Sigmoid colon (tissue), 4 donors: Measurements from ENCODE around the gene ABHD17B.

ENCODE experiments used
- CTCF ChIP-seq, 4 experiments: fragments of 450-650 bp in 3 of 4; fragments of 200-600 bp in 1 of 4; IDR thresholded peaks; one replicate each; pipeline ENCODE4 v1.5.1; 2016 to 2019; ENCODE audit warnings: antibody characterized with exemption in 4 of 4, mild to moderate bottlenecking in 3 of 4, moderate library complexity in 2 of 4
- POLR2A ChIP-seq, 2 donors: fragments of 450-650 bp; IDR thresholded peaks; one replicate each; pipeline ENCODE4 v1.6.1; 2016; ENCODE audit warnings: antibody characterized with exemption in 2 of 2, mild to moderate bottlenecking in 2 of 2, moderate library complexity in 2 of 2
- POLR2AphosphoS5 ChIP-seq, 4 donors: sonication (generic); formaldehyde crosslinking; IDR thresholded peaks; one replicate each; pipeline ENCODE4 v1.6.1; 2017; ENCODE audit warnings: antibody characterized with exemption in 4 of 4

GRCh38 chr9:71955300-71955915, 44.4 kb upstream of the ABHD17B start:
- TF ChIP-seq POLR2AphosphoS5 (IDR thresholded peaks at IDR 0.05) (no peak), CTCF (IDR thresholded peaks at IDR 0.05) (no peak), POLR2A (IDR thresholded peaks at IDR 0.05) (no peak)
